Sigmoid colon (tissue), 7 donors: ENCODE results near the gene GLTP. TPM values are rescaled to one million over a fixed set of nuclear protein-coding genes. Genes with fewer than 3 reads are reported as not detected.

Experiments
- DNase-seq: peaks from one replicate; pipeline ENCODE4 v3.0.0-alpha.2; 2019
- H3K27ac ChIP-seq, 4 donors: fragments of 200-600 bp; sonication (generic); one replicate each; pipeline ENCODE4 v1.5.1; 2016 to 2019; ENCODE audit warnings: mild to moderate bottlenecking in 1 of 4
- H3K27me3 ChIP-seq, 3 donors: fragments of 200-600 bp; sonication (generic); one replicate each; pipeline ENCODE4 v1.5.1; 2019; ENCODE audit warnings: mild to moderate bottlenecking in 1 of 3
- H3K36me3 ChIP-seq, 4 donors: fragments of 200-600 bp; sonication (generic); one replicate each; pipeline ENCODE4 v1.5.1; 2016 to 2019
- H3K4me1 ChIP-seq, 4 donors: fragments of 200-600 bp; sonication (generic); one replicate each; pipeline ENCODE4 v1.5.1; 2017 to 2019
- H3K4me3 ChIP-seq, 4 donors: fragments of 200-600 bp; sonication (generic); one replicate each; pipeline ENCODE4 v1.5.1; 2017 to 2019; ENCODE audit warnings: mild to moderate bottlenecking in 2 of 4, moderate library complexity in 1 of 4
- H3K9me3 ChIP-seq, 4 donors: fragments of 200-600 bp in 3 of 4; sonication (generic) in 3 of 4; one replicate each; pipeline versions ENCODE4 v1.5.1 to v1.6.1; 2013 to 2019
- EP300 ChIP-seq, 4 donors: sonication (generic); formaldehyde crosslinking; IDR thresholded peaks; one replicate each; pipeline ENCODE4 v1.6.1; 2017; ENCODE audit warnings: antibody characterized with exemption in 4 of 4
- POLR2A ChIP-seq, 2 donors: fragments of 450-650 bp; IDR thresholded peaks; one replicate each; pipeline ENCODE4 v1.6.1; 2016; ENCODE audit warnings: antibody characterized with exemption in 2 of 2, mild to moderate bottlenecking in 2 of 2, moderate library complexity in 2 of 2
- POLR2AphosphoS5 ChIP-seq, 4 donors: sonication (generic); formaldehyde crosslinking; IDR thresholded peaks; one replicate each; pipeline ENCODE4 v1.6.1; 2017; ENCODE audit warnings: antibody characterized with exemption in 4 of 4
- WGBS, 2 donors: extraction: QIAGEN DNeasy Blood & Tissue Kit; methylation state at CpG; one replicate each; pipeline ENCODE4 v1.1.7; 2013; 5-methylcytosine and 5-hydroxymethylcytosine counted together
- intact Hi-C: fragments of 100-400 bp; cut with DNase I; formaldehyde crosslinking; loops from one replicate; pipeline ENCODE4 v1.15.1; 2023
- polyA plus RNA-seq, 3 donors: library from polyadenylated mRNA; stranded (reverse); fragments of 200-250 nt; gene quantifications; one replicate each; pipeline ENCODE4 v1.2.3, GENCODE V29; 2013
- total RNA-seq, 4 donors: library from RNA; depleted of rRNA; stranded (reverse); fragments of >200 nt; gene quantifications; one replicate each; pipeline ENCODE4 v1.1.0, GENCODE V29; 2016
- TF ChIP-seq, protein P1 (sequence below), 4 experiments: fragments of 450-650 bp in 3 of 4; fragments of 200-600 bp in 1 of 4; IDR thresholded peaks; one replicate each; pipeline ENCODE4 v1.5.1; 2016 to 2019; ENCODE audit warnings: antibody characterized with exemption in 4 of 4, mild to moderate bottlenecking in 3 of 4, moderate library complexity in 2 of 4
- donor health status: healthy with polysubstance abuse.
- donor health status: Bipolar disorder and iron deficiency.
- donor health status: healthy.

The GLTP gene
- total and polyA plus RNA-seq, 7 donors: 33.5 to 105 (median 45.3) TPM

DNA sequence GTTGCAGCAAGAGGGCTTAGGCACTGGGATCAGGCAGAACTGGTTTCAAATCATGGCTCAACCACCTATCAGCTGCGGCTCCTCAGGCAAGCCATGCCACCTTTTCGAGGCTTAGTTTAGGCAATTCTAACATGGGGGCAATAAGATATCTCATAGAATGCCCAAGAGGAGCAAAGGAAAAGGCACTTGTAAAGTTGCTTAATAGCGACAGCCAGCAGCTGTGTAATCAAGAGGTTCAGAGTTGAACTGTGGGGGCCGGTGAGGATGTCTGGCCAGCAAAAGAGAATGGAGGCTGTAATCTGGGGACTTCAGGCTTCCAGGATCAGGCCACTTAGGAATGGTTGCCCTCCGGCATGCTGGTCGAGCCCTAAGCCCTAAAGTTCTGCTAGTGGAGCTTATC lies 16.7 kb upstream of the GLTP start:
- WGBS, 2 donors: 68 to 83% methylated on average over 6 of the region's 6 CpGs
- Histone ChIP-seq H3K9me3 (no peaks in the 10 kb centered on the region), H3K27me3 (no peaks in the 10 kb centered on the region), H3K4me1 (peaks cover 0 to 23% (median 20%) of the 10 kb centered on the region in 4 donors), H3K27ac (no peak overlapping the region), H3K4me3 (no peak overlapping the region), H3K36me3 (no peaks in the 10 kb centered on the region)
- intact Hi-C loops: no loop called here
- TF ChIP-seq POLR2AphosphoS5 (IDR thresholded peaks at IDR 0.05) (no peak), EP300 (IDR thresholded peaks at IDR 0.05) (no peak), POLR2A (IDR thresholded peaks at IDR 0.05) (no peak)
- TF ChIP-seq, protein P1, sequence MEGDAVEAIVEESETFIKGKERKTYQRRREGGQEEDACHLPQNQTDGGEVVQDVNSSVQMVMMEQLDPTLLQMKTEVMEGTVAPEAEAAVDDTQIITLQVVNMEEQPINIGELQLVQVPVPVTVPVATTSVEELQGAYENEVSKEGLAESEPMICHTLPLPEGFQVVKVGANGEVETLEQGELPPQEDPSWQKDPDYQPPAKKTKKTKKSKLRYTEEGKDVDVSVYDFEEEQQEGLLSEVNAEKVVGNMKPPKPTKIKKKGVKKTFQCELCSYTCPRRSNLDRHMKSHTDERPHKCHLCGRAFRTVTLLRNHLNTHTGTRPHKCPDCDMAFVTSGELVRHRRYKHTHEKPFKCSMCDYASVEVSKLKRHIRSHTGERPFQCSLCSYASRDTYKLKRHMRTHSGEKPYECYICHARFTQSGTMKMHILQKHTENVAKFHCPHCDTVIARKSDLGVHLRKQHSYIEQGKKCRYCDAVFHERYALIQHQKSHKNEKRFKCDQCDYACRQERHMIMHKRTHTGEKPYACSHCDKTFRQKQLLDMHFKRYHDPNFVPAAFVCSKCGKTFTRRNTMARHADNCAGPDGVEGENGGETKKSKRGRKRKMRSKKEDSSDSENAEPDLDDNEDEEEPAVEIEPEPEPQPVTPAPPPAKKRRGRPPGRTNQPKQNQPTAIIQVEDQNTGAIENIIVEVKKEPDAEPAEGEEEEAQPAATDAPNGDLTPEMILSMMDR (IDR thresholded peaks at IDR 0.05): no peak
- DNase-seq: no peak

DNA sequence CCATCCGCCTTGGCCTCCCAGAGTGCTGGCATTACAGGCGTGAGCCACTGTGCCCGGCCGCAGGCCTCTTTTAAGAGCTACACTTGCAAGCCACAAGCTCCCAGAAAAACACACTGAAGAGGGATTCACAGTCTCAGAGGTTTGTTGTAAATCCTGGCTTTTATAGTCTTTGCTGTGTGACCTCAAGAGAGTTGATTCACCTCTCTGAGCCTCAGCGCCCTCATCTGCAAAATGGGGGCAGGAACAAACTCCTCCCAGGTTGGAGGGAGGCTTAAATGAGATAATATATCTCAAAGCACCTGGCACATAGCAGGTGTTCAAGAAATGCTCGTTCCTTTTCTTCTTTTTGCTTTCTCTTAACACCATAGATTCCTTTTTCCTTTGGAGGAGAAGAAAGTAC lies 15.8 kb upstream of the GLTP start:
- 88 to 92% methylated on average over 6 of the region's 6 CpGs for WGBS, 2 donors
- no peaks in the 10 kb centered on the region for H3K36me3 ChIP-seq
- DNase-seq: no peak

DNA sequence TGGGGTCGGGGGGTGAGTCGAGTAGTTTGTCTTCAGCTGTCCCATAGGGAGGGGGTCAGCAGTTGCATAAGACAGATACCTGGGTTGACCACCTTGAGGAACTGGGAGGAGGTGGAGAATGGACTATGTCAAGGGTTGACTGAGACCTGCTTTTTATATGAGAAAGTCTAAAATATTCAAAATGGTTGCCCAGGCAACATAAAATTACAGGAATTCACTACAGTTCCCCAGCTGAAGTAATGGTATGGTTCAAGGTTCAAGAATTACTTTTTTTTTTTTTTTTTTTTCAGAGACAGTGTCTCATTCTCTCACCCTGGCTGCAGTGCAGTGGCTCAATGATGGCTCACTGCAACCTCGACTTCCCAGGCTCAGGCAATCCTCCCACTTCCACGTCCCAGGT lies 14.6 kb upstream of the GLTP start:
- intact Hi-C loops: no loop called here
- H3K9me3 ChIP-seq: no peaks in the 10 kb centered on the region
- no peaks in the 10 kb centered on the region for H3K27me3 ChIP-seq
- H3K36me3 ChIP-seq: no peaks in the 10 kb centered on the region
- WGBS, 2 donors: 63 to 76% methylated on average over 4 of the region's 4 CpGs
- no peak overlapping the region for H3K4me3 ChIP-seq
- H3K27ac ChIP-seq: no peak overlapping the region
- TF ChIP-seq, protein P1 (IDR thresholded peaks at IDR 0.05): no peak
- TF ChIP-seq POLR2A (IDR thresholded peaks at IDR 0.05) (no peak), EP300 (IDR thresholded peaks at IDR 0.05) (no peak), POLR2AphosphoS5 (IDR thresholded peaks at IDR 0.05) (no peak)
- H3K4me1 ChIP-seq: peaks cover 0 to 8% (median 6%) of the 10 kb centered on the region in 4 donors
- DNase-seq: no peak

More for the DNA sequence above, 15.8 kb upstream of the GLTP start:
- Histone ChIP-seq H3K4me3 (no peak overlapping the region), H3K27me3 (no peaks in the 10 kb centered on the region), H3K4me1 (peaks cover 0 to 14% (median 11%) of the 10 kb centered on the region in 4 donors), H3K27ac (no peak overlapping the region), H3K9me3 (no peaks in the 10 kb centered on the region)
- TF ChIP-seq EP300 (IDR thresholded peaks at IDR 0.05) (no peak), POLR2A (IDR thresholded peaks at IDR 0.05) (no peak), POLR2AphosphoS5 (IDR thresholded peaks at IDR 0.05) (no peak)
- TF ChIP-seq, protein P1 (IDR thresholded peaks at IDR 0.05): no peak
- intact Hi-C loops: no loop called here

DNA sequence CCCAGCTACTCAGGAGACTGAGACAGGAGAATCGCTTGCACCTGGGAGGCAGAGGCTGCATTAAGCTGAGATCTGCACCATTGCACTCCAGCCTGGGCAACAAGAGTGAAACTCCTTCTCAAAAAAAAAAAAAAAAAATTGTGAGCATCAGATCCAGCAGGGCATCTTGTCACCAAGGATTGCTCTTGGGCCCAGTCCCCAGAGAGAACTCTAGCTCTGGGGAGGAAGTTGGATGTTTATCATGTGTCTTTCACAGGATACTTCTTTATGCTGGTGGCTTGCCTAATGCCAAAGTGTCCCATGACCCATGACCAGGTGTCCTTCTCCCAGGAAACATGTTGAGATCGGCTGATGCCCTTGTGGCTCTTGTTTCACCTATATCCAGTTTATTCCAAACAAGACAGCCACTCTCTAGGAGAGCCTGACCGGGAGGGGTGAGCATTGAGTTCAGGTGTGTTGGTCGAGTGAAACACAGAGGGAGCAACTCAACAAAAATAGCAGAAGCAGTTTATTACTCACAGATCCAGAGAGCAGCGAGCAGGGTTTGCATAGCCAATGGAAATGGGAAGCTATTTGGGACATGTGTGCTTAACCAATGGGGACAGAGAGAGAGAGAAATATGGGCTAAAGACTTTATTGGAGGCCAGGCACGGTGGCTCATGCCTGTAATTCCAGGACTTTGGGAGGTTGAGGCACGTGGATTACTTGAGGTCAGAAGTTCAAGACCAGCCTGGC lies 13.1 kb upstream of the GLTP start:
- no peaks in the 10 kb centered on the region for H3K9me3 ChIP-seq
- H3K27me3 ChIP-seq: no peaks in the 10 kb centered on the region
- H3K36me3 ChIP-seq: no peaks in the 10 kb centered on the region
- TF ChIP-seq EP300 (IDR thresholded peaks at IDR 0.05): no peak
- TF ChIP-seq, protein P1 (IDR thresholded peaks at IDR 0.05): no peak
- TF ChIP-seq POLR2AphosphoS5 (IDR thresholded peaks at IDR 0.05): no peak
- TF ChIP-seq POLR2A (IDR thresholded peaks at IDR 0.05): no peak
- DNase-seq: no peak
- H3K27ac ChIP-seq: no peak overlapping the region
- intact Hi-C loops: no loop called here
- no peaks in the 10 kb centered on the region for H3K4me1 ChIP-seq
- H3K4me3 ChIP-seq: no peak overlapping the region
- 83 to 86% methylated on average over 7 of the region's 7 CpGs for WGBS, 2 donors
